ENCODE data around the gene FARS2. TPM values are rescaled to one million over a fixed set of nuclear protein-coding genes. Genes with fewer than 3 reads are reported as not detected.

Gene FARS2
- polyA plus RNA-seq, 1 donor from 2014 or later: 11.9 TPM

GRCh38 chr6:5457983-5458683 lies 196.8 kb downstream of the FARS2 start:
- Histone ChIP-seq H3F3A (ENCODE audit: insufficient read depth, low read length, poor library complexity, severe bottlenecking) (no peaks in the 10 kb centered on the region), H3K79me2 (replicated peaks; ENCODE audit: insufficient read depth, low read length) (no peaks in the 10 kb centered on the region), H2AFZ (ENCODE audit: low read depth, low read length) (no peak overlapping the region), H3K9ac (ENCODE audit: low read length) (no peak overlapping the region), H3K27me3 (ENCODE audit: insufficient read depth, low read depth, low read length) (no peaks in the 10 kb centered on the region), H3K27ac (ENCODE audit: low read length) (no peak overlapping the region), H3K9me3 (ENCODE audit: low read length) (no peaks in the 10 kb centered on the region), H3K4me2 (ENCODE audit: low read length) (no peak overlapping the region), H3K4me3 (ENCODE audit: low read length) (no peak overlapping the region), H3K36me3 (ENCODE audit: insufficient read depth, low read length) (no peaks in the 10 kb centered on the region), H4K20me1 (ENCODE audit: insufficient read depth) (no peaks in the 10 kb centered on the region), H3K9me2 (ENCODE audit: insufficient read depth, low read length) (no peaks in the 10 kb centered on the region)
- TF ChIP-seq POLR2AphosphoS5 (IDR thresholded peaks at IDR 0.05): no peak
- TF ChIP-seq, protein P1, sequence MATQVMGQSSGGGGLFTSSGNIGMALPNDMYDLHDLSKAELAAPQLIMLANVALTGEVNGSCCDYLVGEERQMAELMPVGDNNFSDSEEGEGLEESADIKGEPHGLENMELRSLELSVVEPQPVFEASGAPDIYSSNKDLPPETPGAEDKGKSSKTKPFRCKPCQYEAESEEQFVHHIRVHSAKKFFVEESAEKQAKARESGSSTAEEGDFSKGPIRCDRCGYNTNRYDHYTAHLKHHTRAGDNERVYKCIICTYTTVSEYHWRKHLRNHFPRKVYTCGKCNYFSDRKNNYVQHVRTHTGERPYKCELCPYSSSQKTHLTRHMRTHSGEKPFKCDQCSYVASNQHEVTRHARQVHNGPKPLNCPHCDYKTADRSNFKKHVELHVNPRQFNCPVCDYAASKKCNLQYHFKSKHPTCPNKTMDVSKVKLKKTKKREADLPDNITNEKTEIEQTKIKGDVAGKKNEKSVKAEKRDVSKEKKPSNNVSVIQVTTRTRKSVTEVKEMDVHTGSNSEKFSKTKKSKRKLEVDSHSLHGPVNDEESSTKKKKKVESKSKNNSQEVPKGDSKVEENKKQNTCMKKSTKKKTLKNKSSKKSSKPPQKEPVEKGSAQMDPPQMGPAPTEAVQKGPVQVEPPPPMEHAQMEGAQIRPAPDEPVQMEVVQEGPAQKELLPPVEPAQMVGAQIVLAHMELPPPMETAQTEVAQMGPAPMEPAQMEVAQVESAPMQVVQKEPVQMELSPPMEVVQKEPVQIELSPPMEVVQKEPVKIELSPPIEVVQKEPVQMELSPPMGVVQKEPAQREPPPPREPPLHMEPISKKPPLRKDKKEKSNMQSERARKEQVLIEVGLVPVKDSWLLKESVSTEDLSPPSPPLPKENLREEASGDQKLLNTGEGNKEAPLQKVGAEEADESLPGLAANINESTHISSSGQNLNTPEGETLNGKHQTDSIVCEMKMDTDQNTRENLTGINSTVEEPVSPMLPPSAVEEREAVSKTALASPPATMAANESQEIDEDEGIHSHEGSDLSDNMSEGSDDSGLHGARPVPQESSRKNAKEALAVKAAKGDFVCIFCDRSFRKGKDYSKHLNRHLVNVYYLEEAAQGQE (IDR thresholded peaks at IDR 0.05; ENCODE audit: borderline replicate concordance): no peak
- TF ChIP-seq RAD21 (conservative IDR thresholded peaks at IDR 0.05): no peak
- no peak for TF ChIP-seq EP300 (conservative IDR thresholded peaks at IDR 0.05; ENCODE audit: poor library complexity, severe bottlenecking)
- TF ChIP-seq SMC3 (conservative IDR thresholded peaks at IDR 0.05; ENCODE audit: poor library complexity): no peak
- no peak for TF ChIP-seq MXI1 (conservative IDR thresholded peaks at IDR 0.05; ENCODE audit: poor library complexity, severe bottlenecking)
- TF ChIP-seq, protein P2, sequence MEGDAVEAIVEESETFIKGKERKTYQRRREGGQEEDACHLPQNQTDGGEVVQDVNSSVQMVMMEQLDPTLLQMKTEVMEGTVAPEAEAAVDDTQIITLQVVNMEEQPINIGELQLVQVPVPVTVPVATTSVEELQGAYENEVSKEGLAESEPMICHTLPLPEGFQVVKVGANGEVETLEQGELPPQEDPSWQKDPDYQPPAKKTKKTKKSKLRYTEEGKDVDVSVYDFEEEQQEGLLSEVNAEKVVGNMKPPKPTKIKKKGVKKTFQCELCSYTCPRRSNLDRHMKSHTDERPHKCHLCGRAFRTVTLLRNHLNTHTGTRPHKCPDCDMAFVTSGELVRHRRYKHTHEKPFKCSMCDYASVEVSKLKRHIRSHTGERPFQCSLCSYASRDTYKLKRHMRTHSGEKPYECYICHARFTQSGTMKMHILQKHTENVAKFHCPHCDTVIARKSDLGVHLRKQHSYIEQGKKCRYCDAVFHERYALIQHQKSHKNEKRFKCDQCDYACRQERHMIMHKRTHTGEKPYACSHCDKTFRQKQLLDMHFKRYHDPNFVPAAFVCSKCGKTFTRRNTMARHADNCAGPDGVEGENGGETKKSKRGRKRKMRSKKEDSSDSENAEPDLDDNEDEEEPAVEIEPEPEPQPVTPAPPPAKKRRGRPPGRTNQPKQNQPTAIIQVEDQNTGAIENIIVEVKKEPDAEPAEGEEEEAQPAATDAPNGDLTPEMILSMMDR (IDR thresholded peaks at IDR 0.05; ENCODE audit: poor library complexity, severe bottlenecking): no peak
- no peak for TF ChIP-seq EZH2 (IDR thresholded peaks at IDR 0.05; ENCODE audit: borderline replicate concordance, insufficient read depth, low read length, poor library complexity, severe bottlenecking)
- TF ChIP-seq TAF1 (IDR thresholded peaks at IDR 0.05; ENCODE audit: low read depth): no peak

GRCh38 chr6:5459346-5459745 lies 198.0 kb downstream of the FARS2 start:
- Histone ChIP-seq H3K27me3 (ENCODE audit: insufficient read depth, low read depth, low read length) (no peaks in the 10 kb centered on the region), H3K4me2 (ENCODE audit: low read length) (no peak overlapping the region), H3K79me2 (replicated peaks; ENCODE audit: insufficient read depth, low read length) (no peaks in the 10 kb centered on the region), H4K20me1 (ENCODE audit: insufficient read depth) (no peaks in the 10 kb centered on the region), H2AFZ (ENCODE audit: low read depth, low read length) (no peak overlapping the region), H3K9ac (ENCODE audit: low read length) (no peak overlapping the region), H3K27ac (ENCODE audit: low read length) (no peak overlapping the region), H3K4me3 (ENCODE audit: low read length) (no peak overlapping the region), H3K36me3 (ENCODE audit: insufficient read depth, low read length) (no peaks in the 10 kb centered on the region), H3F3A (ENCODE audit: insufficient read depth, low read length, poor library complexity, severe bottlenecking) (no peaks in the 10 kb centered on the region), H3K9me3 (ENCODE audit: low read length) (no peaks in the 10 kb centered on the region), H3K9me2 (ENCODE audit: insufficient read depth, low read length) (no peaks in the 10 kb centered on the region)
- TF ChIP-seq, protein P1 (IDR thresholded peaks at IDR 0.05; ENCODE audit: borderline replicate concordance): no peak
- no peak for TF ChIP-seq TAF1 (IDR thresholded peaks at IDR 0.05; ENCODE audit: low read depth)
- TF ChIP-seq MXI1 (conservative IDR thresholded peaks at IDR 0.05; ENCODE audit: poor library complexity, severe bottlenecking): no peak
